SK-N-MC (cell line): ENCODE measurements around the gene KCNQ1OT1.

Experiments
- EZH2 ChIP-seq: fragments of 200-600 bp; sonication (generic); IDR thresholded peaks from one replicate; pipeline ENCODE4 v1.6.1; 2017; ENCODE audit warnings: antibody characterized with exemption
- POLR2AphosphoS5 ChIP-seq: IDR thresholded peaks from 2 replicates; pipeline ENCODE4 v1.6.1; 2012; ENCODE audit warnings: mild to moderate bottlenecking, low read depth, low read length, borderline replicate concordance

DNA sequence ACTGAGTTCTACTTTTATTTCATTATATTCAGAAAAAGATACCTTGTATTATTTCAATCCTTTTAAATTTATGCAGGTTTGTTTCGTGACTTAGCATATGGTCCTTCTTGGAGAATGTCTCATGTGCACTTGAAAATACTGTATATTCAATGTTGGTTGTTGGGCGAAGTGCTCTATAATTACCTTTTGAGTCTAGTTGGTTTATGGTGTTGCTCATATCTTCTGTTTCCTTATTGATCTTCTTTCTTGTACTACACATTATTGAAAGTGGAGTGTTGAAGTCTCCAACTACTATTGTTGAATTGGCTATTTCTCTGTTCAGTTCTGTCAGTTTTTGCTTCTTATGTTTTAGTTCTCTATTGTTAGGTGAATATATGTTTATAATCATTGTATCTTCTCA is 90.4 kb downstream of the KCNQ1OT1 start:
- TF ChIP-seq EZH2 (no peak), POLR2AphosphoS5 (no peak)
